Testis (tissue), 2 donors: ENCODE data around the gene ROMO1.

Experiments used
- POLR2A ChIP-seq: fragments of 450-650 bp; IDR thresholded peaks from one replicate; pipeline ENCODE4 v1.6.1; 2017; ENCODE audit warnings: antibody characterized with exemption, mild to moderate bottlenecking, moderate library complexity
- TF ChIP-seq, protein P1 (sequence below), 3 experiments: fragments of 450-650 bp in 2 of 3; fragments of 200-600 bp in 1 of 3; sonication (generic) in 1 of 3; IDR thresholded peaks; one replicate each; pipeline ENCODE4 v1.5.1; 2016 to 2019; ENCODE audit warnings: antibody characterized with exemption in 3 of 3, mild to moderate bottlenecking in 2 of 3, moderate library complexity in 1 of 3

GRCh38 chr20:35731862-35732643 is 32.8 kb downstream of the ROMO1 start:
- TF ChIP-seq, protein P1, sequence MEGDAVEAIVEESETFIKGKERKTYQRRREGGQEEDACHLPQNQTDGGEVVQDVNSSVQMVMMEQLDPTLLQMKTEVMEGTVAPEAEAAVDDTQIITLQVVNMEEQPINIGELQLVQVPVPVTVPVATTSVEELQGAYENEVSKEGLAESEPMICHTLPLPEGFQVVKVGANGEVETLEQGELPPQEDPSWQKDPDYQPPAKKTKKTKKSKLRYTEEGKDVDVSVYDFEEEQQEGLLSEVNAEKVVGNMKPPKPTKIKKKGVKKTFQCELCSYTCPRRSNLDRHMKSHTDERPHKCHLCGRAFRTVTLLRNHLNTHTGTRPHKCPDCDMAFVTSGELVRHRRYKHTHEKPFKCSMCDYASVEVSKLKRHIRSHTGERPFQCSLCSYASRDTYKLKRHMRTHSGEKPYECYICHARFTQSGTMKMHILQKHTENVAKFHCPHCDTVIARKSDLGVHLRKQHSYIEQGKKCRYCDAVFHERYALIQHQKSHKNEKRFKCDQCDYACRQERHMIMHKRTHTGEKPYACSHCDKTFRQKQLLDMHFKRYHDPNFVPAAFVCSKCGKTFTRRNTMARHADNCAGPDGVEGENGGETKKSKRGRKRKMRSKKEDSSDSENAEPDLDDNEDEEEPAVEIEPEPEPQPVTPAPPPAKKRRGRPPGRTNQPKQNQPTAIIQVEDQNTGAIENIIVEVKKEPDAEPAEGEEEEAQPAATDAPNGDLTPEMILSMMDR (IDR thresholded peaks at IDR 0.05) = no peak
- no peak for TF ChIP-seq POLR2A
